MM.1S (cell line): ENCODE measurements around the gene RBFOX2.

Source experiments
- CTCF ChIP-seq: fragments of 300-600 bp; sonication (generic); IDR thresholded peaks from 2 replicates; pipeline ENCODE4 v1.5.1; 2016; ENCODE audit warnings: antibody characterized with exemption, low read length, mixed read lengths
- EZH2 ChIP-seq: fragments of 300-600 bp; sonication (generic); optimal IDR thresholded peaks from 2 replicates; pipeline ENCODE3; 2017; ENCODE audit warnings: low read depth, mild to moderate bottlenecking, antibody characterized with exemption, low read length, mixed read lengths
- EZH2phosphoT487 ChIP-seq: fragments of 300-600 bp; sonication (generic); IDR thresholded peaks from 2 replicates; pipeline ENCODE4 v1.6.1; 2018; ENCODE audit warnings: antibody characterized with exemption, low read length

- TF ChIP-seq EZH2 (no peak), CTCF (no peak), EZH2phosphoT487 (no peak)
Measured at GRCh38 chr22:35732116-35732515, 296.5 kb downstream of the RBFOX2 start.
